Measurements from ENCODE around the gene OCA2.

Gene OCA2

DNA sequence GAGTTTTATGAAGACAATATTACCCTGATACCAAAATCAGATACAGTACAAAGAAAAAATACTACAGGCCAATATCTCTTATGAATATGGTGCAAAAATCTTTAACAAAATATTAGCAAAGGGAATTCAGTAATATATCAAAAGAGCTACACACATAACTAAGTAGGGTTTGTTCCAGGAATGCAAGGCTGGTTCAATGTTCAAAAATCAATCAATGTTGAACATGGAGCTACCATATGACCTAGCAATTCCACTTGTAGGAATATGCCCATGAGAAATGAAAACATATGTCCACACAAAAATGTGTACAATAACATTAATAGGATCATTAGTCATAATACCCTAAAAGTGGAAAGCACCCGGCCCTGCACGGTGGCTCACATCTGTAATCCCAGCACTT lies 7.8 kb downstream of the OCA2 start:
- Histone ChIP-seq H4K20me1 (ENCODE audit: insufficient read depth, low read length) (no peaks in the 10 kb centered on the region), H3K27ac (ENCODE audit: low read length) (no peak overlapping the region), H3K4me3 (ENCODE audit: low read length) (no peak overlapping the region), H3K27me3 (replicated peaks; ENCODE audit: insufficient read depth, low read length) (no peaks in the 10 kb centered on the region), H3K4me1 (ENCODE audit: low read length) (0 out of 2 replicates have a peak, but pooled peaks cover 4% of the 10 kb centered on the region), H3K9ac (ENCODE audit: low read length) (no peak overlapping the region), H3F3A (ENCODE audit: insufficient read depth, low read length) (no peaks in the 10 kb centered on the region), H3K9me3 (replicated peaks; ENCODE audit: insufficient read depth, low read length) (no peaks in the 10 kb centered on the region), H3K36me3 (replicated peaks; ENCODE audit: insufficient read depth, low read length) (no peaks in the 10 kb centered on the region), H3K79me2 (ENCODE audit: low read length) (no peaks in the 10 kb centered on the region), H3K9me2 (replicated peaks; ENCODE audit: insufficient read depth, low read length) (no peaks in the 10 kb centered on the region), H3K4me2 (ENCODE audit: low read depth, low read length) (no peak overlapping the region), H2AFZ (ENCODE audit: low read length) (no peak overlapping the region)
- no peak for DNase-seq
- TF ChIP-seq EZH2 (optimal IDR thresholded peaks at IDR 0.05; ENCODE audit: low read depth, low read length) (no peak), EZH2phosphoT487 (IDR thresholded peaks at IDR 0.05; ENCODE audit: low read length) (no peak)
- TF ChIP-seq, protein P1, sequence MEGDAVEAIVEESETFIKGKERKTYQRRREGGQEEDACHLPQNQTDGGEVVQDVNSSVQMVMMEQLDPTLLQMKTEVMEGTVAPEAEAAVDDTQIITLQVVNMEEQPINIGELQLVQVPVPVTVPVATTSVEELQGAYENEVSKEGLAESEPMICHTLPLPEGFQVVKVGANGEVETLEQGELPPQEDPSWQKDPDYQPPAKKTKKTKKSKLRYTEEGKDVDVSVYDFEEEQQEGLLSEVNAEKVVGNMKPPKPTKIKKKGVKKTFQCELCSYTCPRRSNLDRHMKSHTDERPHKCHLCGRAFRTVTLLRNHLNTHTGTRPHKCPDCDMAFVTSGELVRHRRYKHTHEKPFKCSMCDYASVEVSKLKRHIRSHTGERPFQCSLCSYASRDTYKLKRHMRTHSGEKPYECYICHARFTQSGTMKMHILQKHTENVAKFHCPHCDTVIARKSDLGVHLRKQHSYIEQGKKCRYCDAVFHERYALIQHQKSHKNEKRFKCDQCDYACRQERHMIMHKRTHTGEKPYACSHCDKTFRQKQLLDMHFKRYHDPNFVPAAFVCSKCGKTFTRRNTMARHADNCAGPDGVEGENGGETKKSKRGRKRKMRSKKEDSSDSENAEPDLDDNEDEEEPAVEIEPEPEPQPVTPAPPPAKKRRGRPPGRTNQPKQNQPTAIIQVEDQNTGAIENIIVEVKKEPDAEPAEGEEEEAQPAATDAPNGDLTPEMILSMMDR (IDR thresholded peaks at IDR 0.05; ENCODE audit: low read length) = no peak

DNA sequence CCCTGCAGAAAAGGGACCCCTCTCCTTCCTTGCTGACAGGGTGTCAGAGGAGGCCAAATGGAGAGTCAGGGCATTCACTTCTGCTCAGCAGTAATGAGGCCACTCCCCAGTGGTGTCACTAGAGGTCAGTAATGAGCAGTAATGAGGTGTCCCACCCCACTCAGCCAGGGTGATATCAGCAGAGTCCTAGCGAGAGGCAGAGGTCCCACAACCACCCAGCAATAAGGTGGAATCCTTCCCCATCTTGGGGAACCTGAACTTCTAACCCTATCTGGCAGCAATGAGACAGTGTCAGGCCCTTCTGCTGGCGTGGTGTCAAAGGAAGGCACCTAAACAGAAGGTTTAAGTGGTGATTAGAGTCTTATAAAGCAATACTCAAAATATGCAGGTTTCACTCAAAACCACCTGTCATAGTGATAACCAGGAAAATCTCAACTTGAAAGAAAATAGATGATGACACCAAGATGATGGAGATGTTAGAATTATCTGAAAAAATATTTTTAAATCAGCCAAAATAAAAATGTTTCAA lies 12.9 kb downstream of the OCA2 start:
- Histone ChIP-seq H3K79me2 (ENCODE audit: low read length) (no peaks in the 10 kb centered on the region), H3K9me3 (replicated peaks; ENCODE audit: insufficient read depth, low read length) (no peaks in the 10 kb centered on the region), H2AFZ (ENCODE audit: low read length) (no peak overlapping the region), H3K36me3 (replicated peaks; ENCODE audit: insufficient read depth, low read length) (no peaks in the 10 kb centered on the region), H3K27ac (ENCODE audit: low read length) (no peak overlapping the region), H3K9ac (ENCODE audit: low read length) (no peak overlapping the region), H4K20me1 (ENCODE audit: insufficient read depth, low read length) (no peaks in the 10 kb centered on the region), H3K9me2 (replicated peaks; ENCODE audit: insufficient read depth, low read length) (no peaks in the 10 kb centered on the region), H3K4me3 (ENCODE audit: low read length) (no peak overlapping the region), H3K27me3 (replicated peaks; ENCODE audit: insufficient read depth, low read length) (no peaks in the 10 kb centered on the region), H3K4me2 (ENCODE audit: low read depth, low read length) (no peak overlapping the region), H3F3A (ENCODE audit: insufficient read depth, low read length) (no peaks in the 10 kb centered on the region), H3K4me1 (ENCODE audit: low read length) (0 out of 2 replicates have a peak, but pooled peaks cover 4% of the 10 kb centered on the region)
- no peak for TF ChIP-seq EZH2 (optimal IDR thresholded peaks at IDR 0.05; ENCODE audit: low read depth, low read length)
- TF ChIP-seq EZH2phosphoT487 (IDR thresholded peaks at IDR 0.05; ENCODE audit: low read length) = no peak
- TF ChIP-seq, protein P1 (IDR thresholded peaks at IDR 0.05; ENCODE audit: low read length) = peak; percentile 73
- peak; percentile 66 for DNase-seq

DNA sequence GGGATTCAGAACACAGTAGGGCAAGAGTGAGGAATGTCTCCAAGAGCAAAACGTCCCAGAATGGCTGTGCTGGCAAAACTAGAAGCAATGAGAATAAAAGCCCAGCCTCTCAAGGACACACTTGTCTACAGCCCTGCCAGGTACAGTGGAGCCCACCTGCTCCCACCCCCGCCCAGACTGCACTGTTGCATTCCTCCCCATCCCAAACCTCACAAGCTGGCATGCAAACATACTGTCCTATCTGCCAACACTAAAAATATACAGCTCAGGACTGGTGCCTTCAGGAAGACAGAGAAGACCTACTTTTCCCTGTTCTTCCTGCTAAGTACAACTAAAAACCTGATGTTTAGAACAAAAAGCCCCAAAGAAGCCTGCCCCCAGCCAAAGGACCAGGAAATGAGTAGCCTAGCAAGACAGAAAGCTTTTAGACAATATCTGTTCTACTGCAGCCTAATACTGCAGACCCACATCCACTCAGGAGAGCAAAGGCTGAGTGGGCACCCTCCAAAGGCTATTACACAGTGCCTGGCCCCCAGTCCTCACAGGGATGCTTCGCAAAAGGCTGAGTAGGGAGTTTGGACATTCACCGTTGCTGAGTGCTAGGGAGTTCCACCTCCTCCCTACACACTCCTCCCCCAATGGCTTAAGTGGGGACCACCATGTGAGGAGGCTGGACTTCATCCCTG lies 13.5 kb downstream of the OCA2 start:
- Histone ChIP-seq H3K36me3 (replicated peaks; ENCODE audit: insufficient read depth, low read length) (no peaks in the 10 kb centered on the region), H3K4me1 (ENCODE audit: low read length) (0 out of 2 replicates have a peak, but pooled peaks cover 4% of the 10 kb centered on the region), H3K27ac (ENCODE audit: low read length) (no peak overlapping the region), H3K27me3 (replicated peaks; ENCODE audit: insufficient read depth, low read length) (no peaks in the 10 kb centered on the region), H3K9me3 (replicated peaks; ENCODE audit: insufficient read depth, low read length) (no peaks in the 10 kb centered on the region), H2AFZ (ENCODE audit: low read length) (no peak overlapping the region), H4K20me1 (ENCODE audit: insufficient read depth, low read length) (no peaks in the 10 kb centered on the region), H3K9ac (ENCODE audit: low read length) (no peak overlapping the region), H3K4me2 (ENCODE audit: low read depth, low read length) (no peak overlapping the region), H3K9me2 (replicated peaks; ENCODE audit: insufficient read depth, low read length) (no peaks in the 10 kb centered on the region), H3K79me2 (ENCODE audit: low read length) (no peaks in the 10 kb centered on the region), H3F3A (ENCODE audit: insufficient read depth, low read length) (no peaks in the 10 kb centered on the region), H3K4me3 (ENCODE audit: low read length) (no peak overlapping the region)
- DNase-seq = no peak
- TF ChIP-seq EZH2 (optimal IDR thresholded peaks at IDR 0.05; ENCODE audit: low read depth, low read length) (no peak), EZH2phosphoT487 (IDR thresholded peaks at IDR 0.05; ENCODE audit: low read length) (no peak)
- TF ChIP-seq, protein P1 (IDR thresholded peaks at IDR 0.05; ENCODE audit: low read length) = no peak
